Smooth muscle cell of bladder (primary cell): ENCODE results near the gene IL27RA. TPM values are rescaled to one million over a fixed set of nuclear protein-coding genes. Genes with fewer than 3 reads are reported as not detected.

Experiments
- total RNA-seq: library from RNA; depleted of rRNA; stranded (reverse); fragments of >200 nt; gene quantifications from 2 replicates; pipeline ENCODE4 v1.2.3, GENCODE V29; 2014

Gene IL27RA
- total RNA-seq, result 1.7 and 1.8 TPM in 2 replicates

GRCh38 chr19:14031719-14032480 lies at the start of gene IL27RA:
Gene IL27RA (plus strand): TSS chr19:14031762. CDS start chr19:14031873, 111 bp downstream.

GRCh38 chr19:14006085-14006765 lies 25.3 kb upstream of the IL27RA start, which contains the start of gene RFX1:
Gene RFX1 (minus strand): TSS chr19:14006320. CDS start chr19:13993843, 12,477 bp downstream.

GRCh38 chr19:14027856-14028450 lies 3.6 kb upstream of the IL27RA start, which contains the start of gene RLN3:
Gene RLN3 (plus strand): TSS chr19:14028148. CDS start chr19:14028205, 57 bp downstream.

DNA sequence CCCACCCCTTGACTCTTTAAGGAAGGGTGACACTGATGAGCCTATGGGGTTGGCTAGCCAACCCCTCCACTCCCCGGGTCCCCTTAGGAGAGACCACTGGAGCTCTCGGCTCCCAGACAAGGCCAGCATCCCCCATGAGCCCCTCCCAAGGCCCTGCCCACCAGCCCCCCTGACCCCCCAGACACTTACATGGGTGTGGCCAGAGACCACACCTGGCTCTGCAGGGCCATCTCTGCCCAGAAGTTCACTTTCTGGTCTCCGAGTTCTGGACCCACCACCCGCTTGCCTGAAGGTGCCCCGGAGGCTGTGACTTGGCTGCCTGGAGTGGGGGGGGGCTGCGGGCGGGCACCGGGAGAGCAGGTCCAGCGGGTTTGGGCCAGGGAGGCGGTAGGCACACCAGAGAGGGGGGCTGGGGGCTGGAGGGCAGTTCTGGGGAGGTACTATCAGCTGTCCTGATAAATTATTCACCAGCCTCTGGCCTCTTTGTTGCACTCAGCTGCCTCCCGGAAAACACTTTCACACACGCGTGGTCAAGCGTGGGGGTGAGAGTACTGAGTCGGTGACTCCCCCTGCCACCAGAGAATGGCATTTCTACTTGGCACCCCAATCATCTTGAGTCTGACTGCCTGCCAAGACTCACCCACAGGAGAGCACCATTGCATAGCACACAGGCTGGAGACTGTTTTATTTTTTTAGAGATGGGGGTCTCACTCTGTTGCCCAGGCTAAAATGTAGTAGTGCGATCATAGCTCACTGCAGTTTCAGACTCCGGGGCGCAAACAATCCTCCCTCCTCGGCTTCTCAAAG lies 30.4 kb downstream of the IL27RA start, which contains the start of gene PALM3:
Gene PALM3 (minus strand): TSS at position 326 of the 807 bp plus-strand sequence. CDS start 96 bp downstream, at position 230.

GRCh38 chr19:14072535-14073260 lies 41.1 kb downstream of the IL27RA start, which contains the start of gene MISP3:
Gene MISP3 (plus strand): TSS chr19:14072786. CDS start chr19:14073310, 524 bp downstream.

GRCh38 chr19:14085309-14085995 lies 53.9 kb downstream of the IL27RA start, which contains the start of gene C19orf67:
Gene C19orf67 (minus strand): TSS chr19:14085783. CDS start chr19:14085627, 156 bp downstream.

GRCh38 chr19:14090509-14091080 lies 59.0 kb downstream of the IL27RA start, which contains the start of gene SAMD1:
Gene SAMD1 (minus strand): TSS chr19:14090751.

Other genes starting within 250 kb of the IL27RA start
- 3.4 and 9.3 TPM in 2 replicates for gene ZSWIM4, start 236.3 kb upstream of the IL27RA start, total RNA-seq
- not detected in 2 replicates for gene NANOS3, start 154.6 kb upstream of the IL27RA start, total RNA-seq
- gene BRME1, start 125.6 kb upstream of the IL27RA start, total RNA-seq, result 0.14 and 0.55 TPM in 2 replicates
- 5.0 TPM in 2 replicates for gene CC2D1A, start 125.6 kb upstream of the IL27RA start, total RNA-seq
- gene PODNL1, start 93.3 kb upstream of the IL27RA start, total RNA-seq, result 2.1 and 3.1 TPM in 2 replicates
- 4.4 and 5.5 TPM in 2 replicates for gene DCAF15, start 79.3 kb upstream of the IL27RA start, total RNA-seq
- gene RFX1, start 25.4 kb upstream of the IL27RA start, total RNA-seq, result 1.00 and 2.3 TPM in 2 replicates
- not detected in 2 replicates for gene RLN3, start 3.6 kb upstream of the IL27RA start, total RNA-seq
- under 0.01 and 0.28 TPM in 2 replicates for gene PALM3, start 30.3 kb downstream of the IL27RA start, total RNA-seq
- gene MISP3, start 41.0 kb downstream of the IL27RA start, total RNA-seq, result 0.28 TPM in 2 replicates
- not detected in 2 replicates for gene C19orf67, start 54.0 kb downstream of the IL27RA start, total RNA-seq
- 11.5 and 21.0 TPM in 2 replicates for gene SAMD1, start 59.0 kb downstream of the IL27RA start, total RNA-seq
- gene PRKACA, start 86.0 kb downstream of the IL27RA start, total RNA-seq, result 25.9 and 26.2 TPM in 2 replicates
- 0.65 and 1.1 TPM in 2 replicates for gene ASF1B, start 104.8 kb downstream of the IL27RA start, total RNA-seq
- gene ADGRL1, start 174.4 kb downstream of the IL27RA start, total RNA-seq, result 2.0 and 4.3 TPM in 2 replicates